ENCODE measurements around the gene STEAP2. TPM values are rescaled to one million over a fixed set of nuclear protein-coding genes. Genes with fewer than 3 reads are reported as not detected.

The STEAP2 gene
- total RNA-seq, 1 experiment from 2014 or later: 13.4 TPM

DNA sequence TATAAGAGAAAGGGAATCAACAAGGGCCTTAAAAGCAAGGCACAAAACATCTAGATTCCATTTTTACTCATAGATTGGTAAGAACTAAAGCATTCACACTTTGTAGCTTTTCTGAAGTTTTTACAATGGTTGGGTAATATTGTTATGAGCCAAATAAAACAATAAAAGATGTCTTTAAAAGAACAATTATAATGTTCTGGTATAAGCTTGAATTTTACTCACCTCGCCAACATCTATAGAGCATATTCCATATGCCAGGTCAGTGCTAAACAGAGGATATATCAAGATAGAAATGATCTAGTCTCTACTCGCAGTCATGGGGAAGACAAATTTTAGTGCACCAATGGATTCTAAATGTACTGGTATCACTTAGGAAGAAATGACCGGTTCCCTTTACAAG lies 45.4 kb upstream of the STEAP2 start:
- no peaks in the 10 kb centered on the region; a peak in 2 of 4 replicates for H3K9me3 ChIP-seq (ENCODE audit: control insufficient read depth in 1 of 2, insufficient read depth in 1 of 2, low read depth in 1 of 2, low read length in 2 of 2)
- POLR2A ChIA-PET: interaction anchor here (0.7 kb wide), 1 partner anchor 13 kb away, joined by 3 read pairs; no protein-coding TSS in a partner anchor
- ATAC-seq (no peak), DNase-seq (ENCODE audit: low read depth, low spot score) (no peak)
- BruUV-seq (replicated peaks): no TSS peak
- H3K9ac ChIP-seq (ENCODE audit: low read length): no peak overlapping the region
- H3K4me3 ChIP-seq (replicated peaks in 1 of 2; ENCODE audit: low read depth in 1 of 2, low read length in 2 of 2): no peak overlapping the region
- no peaks in the 10 kb centered on the region for H3K27me3 ChIP-seq (ENCODE audit: insufficient read depth, low read length)
- H3K27ac ChIP-seq (ENCODE audit: low read depth, low read length): no peak overlapping the region
- CTCF ChIA-PET: interaction anchor here (1.1 to 2.3 kb wide), 2 partner anchors 12 to 45 kb away, joined by 3 to 8 read pairs; partner anchors contain the start of genes STEAP1 and STEAP2
- intact Hi-C loops (cut with micrococcal nuclease): no loop called here
- no peaks in the 10 kb centered on the region for H4K20me1 ChIP-seq (ENCODE audit: insufficient read depth)
- no peaks in the 10 kb centered on the region for H3K9me2 ChIP-seq (ENCODE audit: insufficient read depth)
- RAD21 ChIA-PET (ENCODE audit: low non-redundant PET in 1 of 2, low total read pairs in 2 of 2, uncharacterized antibody in 2 of 2, unreplicated experiment in 2 of 2): no interaction called here
- H3K36me3 ChIP-seq (ENCODE audit: control insufficient read depth in 1 of 2, insufficient read depth in 2 of 2, low read length in 2 of 2): peaks cover 0 to 14% of the 10 kb centered on the region in 2 experiments; a peak in 3 of 4 replicates
- H2AFZ ChIP-seq (ENCODE audit: low read depth, low read length, poor library complexity, severe bottlenecking): no peak overlapping the region
- H3K4me1 ChIP-seq (ENCODE audit: control insufficient read depth in 1 of 2, insufficient read depth in 2 of 2, low read length in 2 of 2): no peaks in the 10 kb centered on the region
- H3K79me2 ChIP-seq (ENCODE audit: insufficient read depth, low read length): no peaks in the 10 kb centered on the region
- H3K4me2 ChIP-seq (ENCODE audit: low read length): no peak overlapping the region
- no peak for TF ChIP-seq ZBTB33 (IDR thresholded peaks at IDR 0.05; ENCODE audit: extremely low read depth, insufficient replicate concordance, low read length)
- no peak for TF ChIP-seq TCF7L2 (IDR thresholded peaks at IDR 0.05; ENCODE audit: borderline replicate concordance, extremely low read depth, insufficient read depth, insufficient read length)
- TF ChIP-seq, protein P1, sequence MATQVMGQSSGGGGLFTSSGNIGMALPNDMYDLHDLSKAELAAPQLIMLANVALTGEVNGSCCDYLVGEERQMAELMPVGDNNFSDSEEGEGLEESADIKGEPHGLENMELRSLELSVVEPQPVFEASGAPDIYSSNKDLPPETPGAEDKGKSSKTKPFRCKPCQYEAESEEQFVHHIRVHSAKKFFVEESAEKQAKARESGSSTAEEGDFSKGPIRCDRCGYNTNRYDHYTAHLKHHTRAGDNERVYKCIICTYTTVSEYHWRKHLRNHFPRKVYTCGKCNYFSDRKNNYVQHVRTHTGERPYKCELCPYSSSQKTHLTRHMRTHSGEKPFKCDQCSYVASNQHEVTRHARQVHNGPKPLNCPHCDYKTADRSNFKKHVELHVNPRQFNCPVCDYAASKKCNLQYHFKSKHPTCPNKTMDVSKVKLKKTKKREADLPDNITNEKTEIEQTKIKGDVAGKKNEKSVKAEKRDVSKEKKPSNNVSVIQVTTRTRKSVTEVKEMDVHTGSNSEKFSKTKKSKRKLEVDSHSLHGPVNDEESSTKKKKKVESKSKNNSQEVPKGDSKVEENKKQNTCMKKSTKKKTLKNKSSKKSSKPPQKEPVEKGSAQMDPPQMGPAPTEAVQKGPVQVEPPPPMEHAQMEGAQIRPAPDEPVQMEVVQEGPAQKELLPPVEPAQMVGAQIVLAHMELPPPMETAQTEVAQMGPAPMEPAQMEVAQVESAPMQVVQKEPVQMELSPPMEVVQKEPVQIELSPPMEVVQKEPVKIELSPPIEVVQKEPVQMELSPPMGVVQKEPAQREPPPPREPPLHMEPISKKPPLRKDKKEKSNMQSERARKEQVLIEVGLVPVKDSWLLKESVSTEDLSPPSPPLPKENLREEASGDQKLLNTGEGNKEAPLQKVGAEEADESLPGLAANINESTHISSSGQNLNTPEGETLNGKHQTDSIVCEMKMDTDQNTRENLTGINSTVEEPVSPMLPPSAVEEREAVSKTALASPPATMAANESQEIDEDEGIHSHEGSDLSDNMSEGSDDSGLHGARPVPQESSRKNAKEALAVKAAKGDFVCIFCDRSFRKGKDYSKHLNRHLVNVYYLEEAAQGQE (IDR thresholded peaks at IDR 0.05; ENCODE audit: low read depth): no peak
- no peak for TF ChIP-seq POLR2A (IDR thresholded peaks at IDR 0.05; ENCODE audit: borderline replicate concordance, extremely low read depth, insufficient read depth, insufficient read length)

All from HCT116 (cell line).